Lower leg skin (tissue), 3 donors: Measurements from ENCODE around the gene MCF2L2.

Source experiments
- POLR2A ChIP-seq, 2 donors: fragments of 450-650 bp; IDR thresholded peaks; one replicate each; pipeline ENCODE4 v1.6.1; 2016 to 2017; ENCODE audit warnings: antibody characterized with exemption in 2 of 2, mild to moderate bottlenecking in 1 of 2, moderate library complexity in 1 of 2
- TF ChIP-seq, protein P1 (sequence below), 3 donors: fragments of 450-650 bp; IDR thresholded peaks; one replicate each; pipeline ENCODE4 v1.5.1; 2016; ENCODE audit warnings: antibody characterized with exemption in 3 of 3, mild to moderate bottlenecking in 3 of 3, moderate library complexity in 2 of 3

DNA sequence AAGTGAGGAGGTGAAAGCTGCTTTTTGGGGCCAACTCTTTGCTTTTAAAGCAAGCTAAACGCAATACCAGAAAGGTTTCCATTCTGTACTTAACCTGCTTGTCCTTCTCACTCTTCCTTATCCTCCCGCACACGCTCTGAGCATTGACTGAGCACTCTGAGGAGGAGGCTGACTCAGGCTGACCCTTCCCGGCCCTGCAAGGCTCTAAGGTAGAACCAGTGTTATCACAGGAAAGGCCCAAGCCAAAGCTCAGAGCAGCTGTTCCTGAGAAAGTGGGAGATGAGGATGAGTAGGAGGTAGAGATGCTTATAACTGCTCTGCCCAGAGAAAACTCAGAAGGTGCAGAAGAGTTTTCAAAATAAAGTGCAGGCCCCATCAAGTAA is 173.1 kb downstream of the MCF2L2 start:
- TF ChIP-seq, protein P1, sequence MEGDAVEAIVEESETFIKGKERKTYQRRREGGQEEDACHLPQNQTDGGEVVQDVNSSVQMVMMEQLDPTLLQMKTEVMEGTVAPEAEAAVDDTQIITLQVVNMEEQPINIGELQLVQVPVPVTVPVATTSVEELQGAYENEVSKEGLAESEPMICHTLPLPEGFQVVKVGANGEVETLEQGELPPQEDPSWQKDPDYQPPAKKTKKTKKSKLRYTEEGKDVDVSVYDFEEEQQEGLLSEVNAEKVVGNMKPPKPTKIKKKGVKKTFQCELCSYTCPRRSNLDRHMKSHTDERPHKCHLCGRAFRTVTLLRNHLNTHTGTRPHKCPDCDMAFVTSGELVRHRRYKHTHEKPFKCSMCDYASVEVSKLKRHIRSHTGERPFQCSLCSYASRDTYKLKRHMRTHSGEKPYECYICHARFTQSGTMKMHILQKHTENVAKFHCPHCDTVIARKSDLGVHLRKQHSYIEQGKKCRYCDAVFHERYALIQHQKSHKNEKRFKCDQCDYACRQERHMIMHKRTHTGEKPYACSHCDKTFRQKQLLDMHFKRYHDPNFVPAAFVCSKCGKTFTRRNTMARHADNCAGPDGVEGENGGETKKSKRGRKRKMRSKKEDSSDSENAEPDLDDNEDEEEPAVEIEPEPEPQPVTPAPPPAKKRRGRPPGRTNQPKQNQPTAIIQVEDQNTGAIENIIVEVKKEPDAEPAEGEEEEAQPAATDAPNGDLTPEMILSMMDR (IDR thresholded peaks at IDR 0.05) = no peak
- no peak for TF ChIP-seq POLR2A (IDR thresholded peaks at IDR 0.05)
